Uterus (tissue), 4 donors: ENCODE data around the gene BMP2K. TPM values are rescaled to one million over a fixed set of nuclear protein-coding genes. Genes with fewer than 3 reads are reported as not detected.

ENCODE experiments used
- DNase-seq, 2 donors: peaks; one replicate each; pipeline ENCODE4 v3.0.0-alpha.2; 2019 to 2020
- H3K27ac ChIP-seq, 2 donors: fragments of 200-600 bp; sonication (generic); 1 replicate in 1 of 2; 2 replicates in 1 of 2; pipeline ENCODE4 v1.5.1; 2016 to 2018
- H3K27me3 ChIP-seq, 2 donors: fragments of 200-600 bp; sonication (generic); one replicate each; pipeline ENCODE4 v1.5.1; 2018 to 2019; ENCODE audit warnings: control low read depth in 1 of 2
- H3K36me3 ChIP-seq, 2 donors: fragments of 200-600 bp; sonication (generic); one replicate each; pipeline ENCODE4 v1.5.1; 2019; ENCODE audit warnings: control low read depth in 1 of 2
- H3K4me1 ChIP-seq, 2 donors: fragments of 200-600 bp; sonication (generic); one replicate each; pipeline ENCODE4 v1.5.1; 2018 to 2019; ENCODE audit warnings: control low read depth in 1 of 2
- H3K4me3 ChIP-seq, 2 donors: fragments of 200-600 bp; sonication (generic); 1 replicate in 1 of 2; 2 replicates in 1 of 2; pipeline ENCODE4 v1.5.1; 2018 to 2019; ENCODE audit warnings: mild to moderate bottlenecking in 1 of 2
- H3K9me3 ChIP-seq, 2 donors: fragments of 200-600 bp; sonication (generic); one replicate each; pipeline ENCODE4 v1.5.1; 2019; ENCODE audit warnings: control low read depth in 1 of 2
- CTCF ChIP-seq, 4 experiments: fragments of 200-600 bp in 2 of 4; fragments of 450-650 bp in 2 of 4; sonication (generic) in 2 of 4; IDR thresholded peaks; one replicate each; pipeline ENCODE4 v1.5.1; 2016 to 2019; ENCODE audit warnings: antibody characterized with exemption in 4 of 4, mild to moderate bottlenecking in 2 of 4, moderate library complexity in 1 of 4
- POLR2A ChIP-seq, 2 donors: fragments of 450-650 bp; IDR thresholded peaks; one replicate each; pipeline ENCODE4 v1.6.1; 2016; ENCODE audit warnings: antibody characterized with exemption in 2 of 2, mild to moderate bottlenecking in 1 of 2, moderate library complexity in 1 of 2
- intact Hi-C: fragments of 100-400 bp; cut with DNase I; formaldehyde crosslinking; loops from one replicate; pipeline ENCODE4 v1.15.1; 2023; ENCODE audit warnings: low total_unique reads
- total RNA-seq, 4 donors: library from RNA; depleted of rRNA in 3 of 4; stranded (reverse); fragments of >200 nt in 3 of 4; gene quantifications; one replicate each; pipeline versions ENCODE4 v1.1.0 to v1.2.4, GENCODE V29; 2014 to 2023
- donor health status: DM: yes; HTN: yes; CAD: no.

The BMP2K gene
- total RNA-seq, 4 donors from 2014 or later, result 14.7 to 67.3 (median 29.2) TPM

GRCh38 chr4:78735697-78736096, 40.5 kb upstream of the BMP2K start:
- intact Hi-C loops, result no loop called here
- no peaks in the 10 kb centered on the region for H3K27me3 ChIP-seq
- no peaks in the 10 kb centered on the region for H3K9me3 ChIP-seq
- no peaks in the 10 kb centered on the region for H3K4me1 ChIP-seq
- no peaks in the 10 kb centered on the region for H3K36me3 ChIP-seq
- no peak overlapping the region for H3K27ac ChIP-seq
- TF ChIP-seq CTCF (IDR thresholded peaks at IDR 0.05), result no peak
- no peak for TF ChIP-seq POLR2A (IDR thresholded peaks at IDR 0.05)
- no peak for DNase-seq
- no peak overlapping the region for H3K4me3 ChIP-seq

- H3K4me3 ChIP-seq, result no peak overlapping the region
- no peak for DNase-seq
- no peaks in the 10 kb centered on the region for H3K36me3 ChIP-seq
- no peaks in the 10 kb centered on the region for H3K4me1 ChIP-seq
- TF ChIP-seq POLR2A (IDR thresholded peaks at IDR 0.05) (no peak), CTCF (IDR thresholded peaks at IDR 0.05) (no peak)
- H3K27ac ChIP-seq, result no peak overlapping the region
- intact Hi-C loops, result no loop called here
- no peaks in the 10 kb centered on the region for H3K9me3 ChIP-seq
- no peaks in the 10 kb centered on the region for H3K27me3 ChIP-seq
Observed at GRCh38 chr4:78737035-78737434, 39.1 kb upstream of the BMP2K start.

- no peak overlapping the region for H3K4me3 ChIP-seq
- no peak for TF ChIP-seq CTCF (IDR thresholded peaks at IDR 0.05)
- H3K9me3 ChIP-seq, result no peaks in the 10 kb centered on the region
- no peaks in the 10 kb centered on the region for H3K36me3 ChIP-seq
- H3K27ac ChIP-seq, result no peak overlapping the region
- intact Hi-C loops, result no loop called here
- H3K4me1 ChIP-seq, result no peaks in the 10 kb centered on the region
- no peaks in the 10 kb centered on the region for H3K27me3 ChIP-seq
- no peak for DNase-seq
Observed at GRCh38 chr4:78737973-78738372, 38.2 kb upstream of the BMP2K start.

GRCh38 chr4:78742300-78742699, 33.9 kb upstream of the BMP2K start:
- H3K27me3 ChIP-seq, result no peaks in the 10 kb centered on the region
- H3K9me3 ChIP-seq, result no peaks in the 10 kb centered on the region
- no peaks in the 10 kb centered on the region for H3K4me1 ChIP-seq
- H3K4me3 ChIP-seq, result no peak overlapping the region
- no peaks in the 10 kb centered on the region for H3K36me3 ChIP-seq
- no peak for TF ChIP-seq CTCF (IDR thresholded peaks at IDR 0.05)
- TF ChIP-seq POLR2A (IDR thresholded peaks at IDR 0.05), result no peak
- no peak overlapping the region for H3K27ac ChIP-seq
- DNase-seq, result no peak
- intact Hi-C loops, result no loop called here

GRCh38 chr4:78747475-78747922, 28.7 kb upstream of the BMP2K start:
- Histone ChIP-seq H3K4me3 (no peak overlapping the region), H3K36me3 (no peaks in the 10 kb centered on the region), H3K4me1 (no peaks in the 10 kb centered on the region), H3K27ac (no peak overlapping the region), H3K27me3 (no peaks in the 10 kb centered on the region), H3K9me3 (no peaks in the 10 kb centered on the region)
- no peak for DNase-seq
- intact Hi-C loops, result no loop called here
- TF ChIP-seq CTCF (IDR thresholded peaks at IDR 0.05) (no peak), POLR2A (IDR thresholded peaks at IDR 0.05) (no peak)
